Colonic mucosa (tissue), 4 donors: Measurements from ENCODE around the gene NEUROD1. TPM values are rescaled to one million over a fixed set of nuclear protein-coding genes. Genes with fewer than 3 reads are reported as not detected.

Source experiments
- DNase-seq: peaks from one replicate; pipeline ENCODE4 v3.0.0-alpha.2; 2020
- H3K27ac ChIP-seq: fragments of 200-600 bp; one replicate; pipeline ENCODE4 v1.8.0; 2021
- H3K27me3 ChIP-seq: fragments of 200-600 bp; one replicate; pipeline ENCODE4 v1.8.0; 2021
- H3K36me3 ChIP-seq: fragments of 200-600 bp; one replicate; pipeline ENCODE4 v1.8.0; 2021
- H3K4me1 ChIP-seq: fragments of 200-600 bp; one replicate; pipeline ENCODE4 v1.8.0; 2021; ENCODE audit warnings: mild to moderate bottlenecking
- H3K4me3 ChIP-seq: fragments of 200-600 bp; one replicate; pipeline ENCODE4 v1.8.0; 2021
- H3K9ac ChIP-seq, 2 donors: one replicate each; pipeline ENCODE4 v1.7.0; 2013; ENCODE audit warnings: control low read depth in 2 of 2, low read depth in 2 of 2, low read length in 2 of 2
- H3K9me3 ChIP-seq: fragments of 200-600 bp; one replicate; pipeline ENCODE4 v1.8.0; 2021
- CTCF ChIP-seq: fragments of 200-600 bp; IDR thresholded peaks from one replicate; pipeline ENCODE4 v1.8.0; 2022; ENCODE audit warnings: antibody characterized with exemption, mild to moderate bottlenecking
- intact Hi-C: fragments of 100-400 bp; cut with DNase I; formaldehyde crosslinking; loops from one replicate; pipeline ENCODE4 v1.14.1; 2022
- total RNA-seq, 2 donors: library from RNA; stranded (reverse); fragmentation: NEBNext Ultra II Directional in 1 of 2; extraction: Animal tissue kit (Norgen Biotek cat#: 25700) in 1 of 2; gene quantifications; one replicate each; pipeline ENCODE4 v1.2.1, GENCODE V29; 2021
- donor health status: healthy.
- donor health status: DM: no; HTN: no; CAD: no.
- donor health status: DM: no; HTN: no; CAD: no.

NEUROD1 gene
- total RNA-seq, 2 donors from 2014 or later, result 1.8 to 3.0 TPM

GRCh38 chr2:181698223-181698622, 17.9 kb upstream of the NEUROD1 start:
- H3K27ac ChIP-seq, result no peak overlapping the region
- no peak overlapping the region for H3K9ac ChIP-seq
- no peak overlapping the region for H3K4me3 ChIP-seq
- no peaks in the 10 kb centered on the region for H3K4me1 ChIP-seq
- DNase-seq, result no peak
- TF ChIP-seq CTCF, result no peak
- H3K9me3 ChIP-seq, result no peaks in the 10 kb centered on the region
- intact Hi-C loops, result no loop called here
- H3K36me3 ChIP-seq, result no peaks in the 10 kb centered on the region
- no peaks in the 10 kb centered on the region for H3K27me3 ChIP-seq

- DNase-seq, result no peak
- no peak for TF ChIP-seq CTCF
- Histone ChIP-seq H3K27ac (no peak overlapping the region), H3K4me1 (no peaks in the 10 kb centered on the region), H3K36me3 (no peaks in the 10 kb centered on the region), H3K9me3 (no peaks in the 10 kb centered on the region), H3K9ac (no peak overlapping the region), H3K4me3 (no peak overlapping the region), H3K27me3 (no peaks in the 10 kb centered on the region)
- intact Hi-C loops, result no loop called here
Measured at GRCh38 chr2:181697571-181697970, 17.3 kb upstream of the NEUROD1 start.

- no peaks in the 10 kb centered on the region for H3K9me3 ChIP-seq
- no peak for DNase-seq
- no peak overlapping the region for H3K4me3 ChIP-seq
- no peak for TF ChIP-seq CTCF
- H3K27me3 ChIP-seq, result no peaks in the 10 kb centered on the region
- H3K36me3 ChIP-seq, result no peaks in the 10 kb centered on the region
- intact Hi-C loops, result no loop called here
- no peak overlapping the region for H3K27ac ChIP-seq
- H3K4me1 ChIP-seq, result no peaks in the 10 kb centered on the region
- H3K9ac ChIP-seq, result no peak overlapping the region
Measured at GRCh38 chr2:181697126-181697525, 16.8 kb upstream of the NEUROD1 start.

- H3K27me3 ChIP-seq, result no peaks in the 10 kb centered on the region
- H3K4me1 ChIP-seq, result no peaks in the 10 kb centered on the region
- no peak overlapping the region for H3K4me3 ChIP-seq
- H3K9ac ChIP-seq, result no peak overlapping the region
- TF ChIP-seq CTCF, result no peak
- DNase-seq, result no peak
- no peaks in the 10 kb centered on the region for H3K36me3 ChIP-seq
- intact Hi-C loops, result no loop called here
- H3K9me3 ChIP-seq, result no peaks in the 10 kb centered on the region
- H3K27ac ChIP-seq, result no peak overlapping the region
Measured at GRCh38 chr2:181694271-181694670, 14.0 kb upstream of the NEUROD1 start.

GRCh38 chr2:181690860-181691259, 10.5 kb upstream of the NEUROD1 start:
- no peak overlapping the region for H3K4me3 ChIP-seq
- DNase-seq, result no peak
- no peak for TF ChIP-seq CTCF
- no peak overlapping the region for H3K9ac ChIP-seq
- H3K9me3 ChIP-seq, result no peaks in the 10 kb centered on the region
- H3K4me1 ChIP-seq, result no peaks in the 10 kb centered on the region
- H3K27ac ChIP-seq, result no peak overlapping the region
- intact Hi-C loops, result no loop called here
- no peaks in the 10 kb centered on the region for H3K36me3 ChIP-seq
- peaks cover 2% of the 10 kb centered on the region for H3K27me3 ChIP-seq
